ENCODE data around the gene E2F3.
A peak's percentile ranks its signal among the peaks of the same experiment; 100 is the strongest.
"Not testable (repeated sequence)": the region's sequence is repeated elsewhere in the genome, so short reads cannot be mapped to it uniquely, and the experiment has no call there.

E2F3 gene

GRCh38 chr6:20444786-20445271 is 43.1 kb downstream of the E2F3 start:
- peaks cover 23 to 69% of the 10 kb centered on the region in 2 donors for H3K4me1 Mint-ChIP-seq (ENCODE audit: low read depth in 2 of 2)
- H3K4me3 Mint-ChIP-seq: no peak overlapping the region
- H3K27me3 Mint-ChIP-seq: no peaks in the 10 kb centered on the region
- ATAC-seq (replicated peaks) (no peak), DNase-seq (no peak)
- H3K9me3 Mint-ChIP-seq: peaks cover 0 to 2% of the 10 kb centered on the region in 2 donors
- peak overlapping the region in 1 of 2 donors; percentile 24 for H3K27ac Mint-ChIP-seq
- peaks cover 17% of the 10 kb centered on the region for H3K36me3 Mint-ChIP-seq (ENCODE audit: insufficient read depth)

- ATAC-seq (replicated peaks) (no peak), DNase-seq (no peak)
- H3K27me3 Mint-ChIP-seq: no peaks in the 10 kb centered on the region
- H3K36me3 Mint-ChIP-seq (ENCODE audit: insufficient read depth): peaks cover 13% of the 10 kb centered on the region
- no peak overlapping the region for H3K4me3 Mint-ChIP-seq
- H3K27ac Mint-ChIP-seq: peak overlapping the region; percentile 3 to 6
- no peaks in the 10 kb centered on the region for H3K9me3 Mint-ChIP-seq
- H3K4me1 Mint-ChIP-seq (ENCODE audit: low read depth in 2 of 2): peaks cover 31 to 73% of the 10 kb centered on the region in 2 donors
Measured at GRCh38 chr6:20447157-20447556, 45.5 kb downstream of the E2F3 start.

GRCh38 chr6:20447581-20448132 is 46.0 kb downstream of the E2F3 start:
- Mint-ChIP-seq H3K4me1 (ENCODE audit: low read depth in 2 of 2) (peaks cover 31 to 71% of the 10 kb centered on the region in 2 donors), H3K27ac (peak overlapping the region in 1 of 2 donors; percentile 30), H3K27me3 (no peaks in the 10 kb centered on the region), H3K9me3 (no peaks in the 10 kb centered on the region), H3K4me3 (no peak overlapping the region), H3K36me3 (ENCODE audit: insufficient read depth) (peaks cover 13% of the 10 kb centered on the region)
- DNase-seq: no peak
- ATAC-seq (replicated peaks): no peak

DNA sequence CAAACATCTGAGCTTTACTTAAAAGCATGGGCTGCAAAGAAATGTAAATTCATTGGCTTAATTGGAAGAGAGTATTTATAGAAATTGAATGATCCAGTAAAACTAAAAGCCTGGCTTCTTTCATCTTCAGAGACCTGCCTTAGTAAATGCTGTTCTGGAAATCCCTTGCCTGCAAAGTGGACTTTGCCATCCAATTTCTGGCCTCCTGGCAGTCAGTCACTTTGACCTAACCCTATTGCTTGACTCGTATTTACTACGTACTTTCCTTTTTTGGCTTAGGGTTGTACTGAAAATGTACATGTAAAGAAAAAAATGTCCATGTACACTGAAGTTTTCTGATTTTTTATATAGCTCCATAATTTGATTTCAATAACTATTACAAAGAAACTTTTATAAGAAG is 47.1 kb downstream of the E2F3 start:
- ATAC-seq (replicated peaks) (no peak), DNase-seq (no peak)
- Mint-ChIP-seq H3K4me1 (ENCODE audit: low read depth in 2 of 2) (peaks cover 33 to 77% of the 10 kb centered on the region in 2 donors), H3K4me3 (no peak overlapping the region), H3K27ac (peak overlapping the region in 1 of 2 donors; percentile 30), H3K9me3 (no peaks in the 10 kb centered on the region), H3K36me3 (ENCODE audit: insufficient read depth) (peaks cover 10% of the 10 kb centered on the region), H3K27me3 (no peaks in the 10 kb centered on the region)

- H3K4me3 Mint-ChIP-seq: no peak overlapping the region
- H3K4me1 Mint-ChIP-seq (ENCODE audit: low read depth in 2 of 2): peaks cover 28 to 49% of the 10 kb centered on the region in 2 donors
- H3K27me3 Mint-ChIP-seq: no peaks in the 10 kb centered on the region
- no peaks in the 10 kb centered on the region for H3K36me3 Mint-ChIP-seq (ENCODE audit: insufficient read depth)
- ATAC-seq (replicated peaks) (peak; percentile 64), DNase-seq (peak in 2 of 3 experiments; percentile 3 to 7)
- H3K9me3 Mint-ChIP-seq: no peaks in the 10 kb centered on the region
- H3K27ac Mint-ChIP-seq: no peak overlapping the region
Measured at GRCh38 chr6:20454204-20454824, 52.6 kb downstream of the E2F3 start.

DNA sequence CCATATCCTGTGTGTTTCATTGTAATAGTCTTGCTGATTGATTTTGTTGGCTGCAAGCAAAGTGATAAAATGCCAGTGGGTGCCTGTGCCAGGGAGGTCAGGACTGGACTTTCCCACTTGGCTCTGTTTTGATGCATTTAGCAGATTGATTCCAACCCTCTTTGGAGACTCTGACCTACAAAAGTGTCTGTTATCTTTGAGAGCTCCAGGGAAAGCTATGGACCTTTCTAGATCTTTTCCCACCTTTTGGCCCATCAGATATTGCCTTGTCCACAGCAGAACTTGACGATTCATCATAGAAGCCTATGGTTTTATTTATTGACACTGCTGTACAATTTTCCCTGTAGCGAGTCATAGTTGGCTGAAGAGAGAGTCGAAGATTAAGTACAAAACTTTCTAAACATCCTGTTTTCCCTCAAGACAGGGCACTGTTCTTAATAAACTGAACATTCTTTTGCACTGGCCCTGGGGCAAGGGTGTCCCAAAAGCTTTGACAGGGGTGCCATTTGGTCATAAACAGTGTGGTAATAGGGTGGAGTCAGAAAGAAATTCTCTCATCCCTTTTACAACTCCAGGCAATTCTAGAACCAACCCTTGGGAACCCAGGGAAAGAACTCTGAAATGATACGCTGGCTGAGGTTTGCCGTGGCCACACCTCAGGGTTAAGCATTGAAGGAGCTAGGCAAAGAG is 53.7 kb downstream of the E2F3 start:
- no peak for ATAC-seq (replicated peaks)
- no peaks in the 10 kb centered on the region for H3K9me3 Mint-ChIP-seq
- H3K4me1 Mint-ChIP-seq (ENCODE audit: low read depth in 2 of 2): peaks cover 23 to 38% of the 10 kb centered on the region in 2 donors
- H3K36me3 Mint-ChIP-seq (ENCODE audit: insufficient read depth): no peaks in the 10 kb centered on the region
- H3K4me3 Mint-ChIP-seq: no peak overlapping the region
- H3K27ac Mint-ChIP-seq: peak overlapping the region in 1 of 2 donors; percentile 46
- H3K27me3 Mint-ChIP-seq: no peaks in the 10 kb centered on the region
- no peak for DNase-seq

DNA sequence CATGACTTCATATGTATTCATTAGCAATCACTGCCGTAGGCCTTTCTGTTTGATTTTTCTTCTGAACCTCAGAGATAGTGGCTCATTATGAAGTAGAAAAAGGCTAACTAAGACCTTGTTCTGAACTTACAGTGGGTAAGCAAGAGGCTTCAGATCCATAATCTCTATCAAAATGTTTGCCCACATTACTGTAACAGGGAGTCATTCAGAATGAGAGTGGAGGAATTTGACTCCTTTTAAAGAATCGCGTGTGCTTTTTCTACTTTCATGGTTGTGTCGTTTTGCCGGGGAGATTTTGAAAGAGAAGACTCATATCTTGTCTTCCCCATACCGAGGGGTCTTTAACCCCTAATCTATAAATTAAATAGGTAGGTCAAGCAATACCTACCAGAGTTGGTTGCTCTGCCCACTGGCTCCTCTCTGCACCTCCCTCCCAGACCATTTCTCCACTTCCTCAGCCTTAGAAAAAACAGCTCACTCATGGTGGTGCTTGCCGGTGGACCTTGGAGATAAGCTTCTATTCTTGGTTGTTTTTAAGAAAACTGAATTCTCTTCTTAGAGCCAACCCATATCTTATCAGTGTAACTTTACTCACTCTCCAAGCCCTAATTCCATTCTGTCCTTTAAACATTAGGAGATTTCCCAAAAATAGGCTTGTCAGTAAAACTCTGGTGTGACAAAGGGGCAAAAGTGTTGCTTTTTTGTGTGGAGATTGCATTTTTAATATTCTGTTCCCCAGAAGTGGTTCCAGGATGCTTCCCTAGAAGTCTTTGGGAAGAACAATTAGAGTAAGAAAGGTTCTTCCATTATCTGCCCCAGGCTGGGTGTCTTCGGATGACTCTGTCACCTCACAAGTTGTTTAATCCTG is 56.6 kb downstream of the E2F3 start:
- Mint-ChIP-seq H3K27me3 (no peaks in the 10 kb centered on the region), H3K27ac (peak overlapping the region in 1 of 2 donors; percentile 52), H3K9me3 (no peaks in the 10 kb centered on the region), H3K36me3 (ENCODE audit: insufficient read depth) (peaks cover 5% of the 10 kb centered on the region), H3K4me3 (no peak overlapping the region), H3K4me1 (ENCODE audit: low read depth in 2 of 2) (peaks cover 15% of the 10 kb centered on the region in 2 donors)
- ATAC-seq (replicated peaks) (no peak), DNase-seq (no peak)

GRCh38 chr6:20459682-20460081 is 58.0 kb downstream of the E2F3 start:
- ATAC-seq (replicated peaks): no peak
- Mint-ChIP-seq H3K9me3 (no peaks in the 10 kb centered on the region), H3K36me3 (ENCODE audit: insufficient read depth) (peaks cover 5% of the 10 kb centered on the region), H3K4me3 (no peak overlapping the region), H3K27me3 (no peaks in the 10 kb centered on the region), H3K27ac (no peak overlapping the region), H3K4me1 (ENCODE audit: low read depth in 2 of 2) (peaks cover 15 to 17% of the 10 kb centered on the region in 2 donors)
- DNase-seq: no peak

DNA sequence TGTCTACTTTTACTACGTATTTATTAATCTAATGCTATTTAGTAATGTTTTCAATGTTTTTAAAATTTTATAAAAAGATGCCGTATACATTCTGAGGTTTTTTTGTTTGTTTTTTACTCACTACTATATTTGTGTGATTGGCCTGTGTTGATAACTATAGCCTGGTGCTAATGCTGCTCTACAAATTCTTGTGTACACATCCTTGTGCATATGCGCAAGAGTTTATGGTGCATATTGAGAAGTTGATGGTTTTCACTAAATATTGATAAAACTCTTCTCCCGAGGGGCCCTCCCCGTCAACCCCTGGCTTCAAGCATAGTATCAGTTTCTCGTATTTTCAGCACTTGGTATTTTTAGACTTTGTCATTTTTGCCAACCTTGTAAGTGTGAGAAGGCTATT is 59.9 kb downstream of the E2F3 start:
- no peak for ATAC-seq (replicated peaks)
- Mint-ChIP-seq H3K9me3 (no peaks in the 10 kb centered on the region), H3K4me1 (ENCODE audit: low read depth in 2 of 2) (peaks cover 19 to 23% of the 10 kb centered on the region in 2 donors), H3K27me3 (no peaks in the 10 kb centered on the region), H3K4me3 (no peak overlapping the region), H3K36me3 (ENCODE audit: insufficient read depth) (peaks cover 5% of the 10 kb centered on the region), H3K27ac (peak overlapping the region in 1 of 2 donors; percentile 16)
- DNase-seq: no peak

DNA sequence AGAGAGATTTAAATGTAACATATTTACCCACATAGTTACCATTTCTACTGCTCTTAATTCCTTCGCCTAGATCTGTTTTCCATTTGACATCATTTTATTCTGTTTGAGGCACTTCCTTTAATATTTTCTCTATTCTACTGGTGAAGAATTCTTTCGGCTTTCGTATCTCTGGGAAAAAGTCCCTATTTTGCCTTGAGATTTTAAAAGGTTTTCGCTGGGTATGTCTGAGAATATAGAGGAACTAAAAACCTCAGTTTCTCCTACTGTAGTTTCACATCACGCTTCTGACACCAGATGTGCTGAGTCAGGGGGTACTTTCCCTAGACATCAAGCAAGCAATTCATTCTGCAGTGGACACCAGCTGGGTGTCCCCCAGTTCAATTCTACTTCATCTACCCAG is 61.7 kb downstream of the E2F3 start:
- Mint-ChIP-seq H3K4me1 (ENCODE audit: low read depth in 2 of 2) (peaks cover 27 to 37% of the 10 kb centered on the region in 2 donors), H3K36me3 (ENCODE audit: insufficient read depth) (peaks cover 5% of the 10 kb centered on the region), H3K4me3 (no peak overlapping the region), H3K9me3 (no peaks in the 10 kb centered on the region), H3K27me3 (no peaks in the 10 kb centered on the region), H3K27ac (peak overlapping the region in 1 of 2 donors; percentile 36)
- ATAC-seq (replicated peaks): no peak
- no peak for DNase-seq

GRCh38 chr6:20464041-20464440 is 62.4 kb downstream of the E2F3 start:
- DNase-seq (no peak), ATAC-seq (replicated peaks) (no peak)
- Mint-ChIP-seq H3K4me3 (no peak overlapping the region), H3K27me3 (no peaks in the 10 kb centered on the region), H3K9me3 (no peaks in the 10 kb centered on the region), H3K36me3 (ENCODE audit: insufficient read depth) (peaks cover 5% of the 10 kb centered on the region), H3K4me1 (ENCODE audit: low read depth in 2 of 2) (peaks cover 30 to 39% of the 10 kb centered on the region in 2 donors), H3K27ac (peak overlapping the region in 1 of 2 donors; percentile 36)

DNA sequence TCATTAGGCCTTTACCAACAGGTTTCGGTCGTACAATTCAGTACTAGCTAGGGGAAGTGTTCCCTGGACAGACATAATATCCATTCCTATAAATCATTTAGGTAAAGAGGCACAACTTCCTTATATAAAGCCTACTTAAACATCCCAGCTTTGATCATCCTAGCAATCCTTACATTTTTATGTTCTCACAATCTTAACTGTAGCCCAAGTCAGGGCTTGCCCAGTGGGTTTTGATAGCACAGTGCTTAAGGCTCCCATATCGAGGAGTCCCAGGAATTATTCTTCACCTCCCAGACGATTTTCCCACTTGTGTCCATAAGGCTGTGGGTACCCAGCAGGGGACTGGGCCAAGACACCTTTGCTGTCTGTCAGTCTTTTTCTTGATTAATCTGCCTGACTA is 63.2 kb downstream of the E2F3 start:
- H3K27me3 Mint-ChIP-seq: no peaks in the 10 kb centered on the region
- H3K4me3 Mint-ChIP-seq: no peak overlapping the region
- peak overlapping the region in 1 of 2 donors; percentile 36 for H3K27ac Mint-ChIP-seq
- DNase-seq (no peak), ATAC-seq (replicated peaks) (no peak)
- H3K36me3 Mint-ChIP-seq (ENCODE audit: insufficient read depth): peaks cover 5% of the 10 kb centered on the region
- peaks cover 29 to 41% of the 10 kb centered on the region in 2 donors for H3K4me1 Mint-ChIP-seq (ENCODE audit: low read depth in 2 of 2)
- no peaks in the 10 kb centered on the region for H3K9me3 Mint-ChIP-seq

DNA sequence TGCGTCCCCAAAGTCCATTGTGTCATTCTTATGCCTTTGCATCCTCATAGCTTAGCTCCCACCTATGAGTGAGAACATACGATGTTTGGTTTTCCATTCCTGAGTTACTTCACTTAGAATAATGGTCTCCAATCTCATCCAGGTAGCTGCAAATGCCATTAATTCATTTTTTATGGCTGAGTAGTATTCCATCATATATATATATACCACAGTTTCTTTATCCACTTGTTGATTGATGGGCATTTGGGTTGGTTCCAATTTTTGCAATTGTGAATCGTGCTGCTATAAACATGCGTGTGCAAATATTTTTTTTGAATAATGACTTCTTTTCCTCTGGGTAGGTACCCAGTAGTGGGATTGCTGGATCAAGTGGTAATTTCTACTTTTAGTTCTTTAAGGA is 63.9 kb downstream of the E2F3 start:
- not testable (repeated sequence) for H3K27me3 Mint-ChIP-seq; H3K36me3 Mint-ChIP-seq (ENCODE audit: insufficient read depth); ATAC-seq (replicated peaks); H3K27ac Mint-ChIP-seq; H3K9me3 Mint-ChIP-seq; H3K4me3 Mint-ChIP-seq; DNase-seq
- H3K4me1 Mint-ChIP-seq (ENCODE audit: low read depth in 2 of 2): peaks cover 31 to 45% of the 10 kb centered on the region in 2 donors
